HG03175 (cell line): ENCODE measurements around the gene ELAVL4.

Source experiments
- ATAC-seq: cut with Tn5 transposase; IDR thresholded peaks from one replicate; pipeline ENCODE4 v1.9.1; 2021; ENCODE audit warnings: mild to moderate bottlenecking, moderate library complexity; ENCODE audit not compliant: unreplicated experiment

The ELAVL4 gene

DNA sequence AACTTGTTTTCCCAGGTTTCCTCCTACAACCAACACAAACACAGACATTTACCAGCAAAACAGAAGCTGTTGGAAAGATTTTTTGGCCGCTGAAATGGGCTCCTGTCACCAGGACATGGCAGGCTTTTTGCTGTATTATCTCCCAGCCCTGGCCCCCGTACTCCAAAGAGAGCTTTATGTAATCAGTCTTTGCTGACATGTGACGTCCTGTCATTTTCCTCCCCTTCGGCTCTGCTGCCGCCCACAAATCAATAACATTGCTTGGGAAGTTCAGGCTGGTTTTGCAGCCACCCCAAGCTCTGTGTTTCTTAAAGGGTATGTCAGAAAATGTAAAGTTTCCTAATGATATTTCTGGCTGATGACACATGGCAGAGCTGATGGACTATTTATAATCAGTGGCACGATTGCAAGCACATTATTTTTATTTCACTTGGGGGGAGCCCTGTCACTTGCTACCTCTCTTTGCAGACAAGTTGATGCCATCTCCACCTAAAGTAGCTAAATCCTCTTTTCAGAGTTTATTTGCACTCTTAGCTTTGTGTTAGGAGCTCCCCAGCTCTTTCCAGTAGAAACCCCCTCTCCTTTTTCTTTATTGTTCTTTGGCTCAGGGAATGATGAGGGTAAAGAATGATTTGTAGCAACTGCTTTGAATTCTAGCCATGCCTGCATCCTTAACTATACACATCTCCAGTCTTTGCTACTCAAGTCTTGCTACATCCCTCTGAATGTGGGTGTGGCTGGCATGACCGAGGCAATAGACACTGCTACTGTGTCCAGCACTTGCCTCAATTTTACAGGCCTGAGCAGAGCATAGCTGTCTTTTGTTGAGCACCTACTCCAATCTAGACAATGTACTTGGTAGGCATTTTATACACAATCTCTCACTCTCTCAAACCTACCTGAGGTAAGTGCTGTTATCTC is 67.3 kb downstream of the ELAVL4 start:
- ATAC-seq = no peak

DNA sequence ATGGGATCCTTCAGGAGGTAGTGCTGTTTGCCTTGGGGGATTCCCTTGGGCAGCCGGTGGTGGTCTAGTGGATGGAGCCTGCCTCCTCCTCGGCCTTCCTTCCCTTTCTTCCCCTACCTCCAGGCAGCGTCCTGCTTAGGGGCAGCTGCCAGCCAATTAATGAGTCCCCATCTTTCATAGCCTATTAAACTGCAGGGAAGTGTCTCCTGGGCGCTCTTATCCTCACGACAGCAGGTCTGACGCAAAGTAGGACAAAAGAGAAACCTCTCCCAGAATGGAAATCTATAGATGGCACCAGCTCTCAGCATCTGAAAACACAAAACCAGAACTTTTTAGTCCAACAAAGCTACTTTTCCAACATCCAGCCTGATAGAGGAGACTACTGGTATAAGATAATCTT is 69.3 kb downstream of the ELAVL4 start:
- ATAC-seq = no peak

DNA sequence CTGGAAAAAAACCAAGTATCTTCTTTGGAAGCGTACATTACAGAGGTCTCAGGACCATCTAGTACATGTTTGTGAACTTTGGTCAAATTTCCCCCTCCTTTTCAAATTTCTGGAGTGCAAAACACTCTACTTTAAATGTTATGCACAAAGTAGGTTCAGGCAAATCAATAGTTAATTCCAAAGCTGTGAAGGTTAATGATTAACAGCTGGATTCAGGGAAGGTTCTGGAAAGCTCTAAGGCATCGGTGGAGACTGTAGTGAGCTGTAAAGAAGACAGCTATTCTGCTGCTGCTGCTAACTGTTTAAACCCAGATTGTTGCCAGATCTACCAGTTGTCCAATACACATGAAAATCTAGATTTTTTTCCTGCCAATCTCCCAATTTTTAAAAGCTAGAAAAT is 70.9 kb downstream of the ELAVL4 start:
- ATAC-seq = no peak

DNA sequence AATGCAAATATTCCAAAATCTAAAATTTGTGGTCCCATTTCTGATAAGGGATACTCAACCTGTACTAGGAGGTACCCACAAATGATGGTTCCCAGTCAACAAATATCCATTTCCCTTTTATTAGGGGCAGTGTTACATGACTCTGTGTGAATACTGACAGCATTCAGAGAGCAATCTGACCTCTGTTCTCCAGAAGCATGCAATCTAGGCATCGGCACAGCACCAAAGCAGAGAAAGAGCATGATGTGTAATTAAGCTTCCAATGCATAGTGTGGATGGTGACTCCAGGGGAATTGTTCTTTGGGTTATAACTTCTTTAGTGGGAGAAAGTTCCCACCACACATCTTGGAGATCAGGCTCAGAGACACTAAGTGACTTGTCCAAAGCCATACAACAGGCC is 71.6 kb downstream of the ELAVL4 start:
- ATAC-seq = no peak

DNA sequence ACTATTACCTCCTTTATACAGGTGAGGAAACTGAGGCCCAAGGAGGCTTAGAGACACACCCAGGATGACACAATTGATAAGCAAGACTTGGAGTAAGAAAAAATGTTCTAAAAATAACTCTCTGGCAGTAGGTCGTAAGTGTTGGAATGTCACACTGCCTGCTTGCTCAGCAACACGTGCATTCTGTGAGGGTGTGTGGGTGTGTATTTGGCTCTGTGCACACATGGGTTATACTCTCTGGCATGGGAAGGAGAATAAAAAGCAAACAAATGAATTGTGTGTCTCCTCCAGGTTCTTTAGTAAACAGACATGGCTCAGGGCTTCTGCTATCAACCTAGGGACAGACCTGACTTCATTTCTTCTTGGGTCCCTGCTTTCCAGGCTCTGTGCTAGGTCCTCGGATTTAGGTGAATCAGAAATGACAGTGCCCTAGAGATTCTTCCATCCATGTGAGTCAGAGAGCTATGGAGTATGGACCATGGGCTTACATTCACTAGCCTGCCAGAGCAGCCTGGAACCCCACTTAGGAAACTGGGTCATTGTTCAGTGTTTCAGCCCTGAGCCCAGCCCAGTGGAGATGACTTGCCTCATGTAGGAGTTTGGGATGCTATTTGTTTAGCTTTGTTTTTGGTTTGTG is 72.4 kb downstream of the ELAVL4 start:
- ATAC-seq = no peak

DNA sequence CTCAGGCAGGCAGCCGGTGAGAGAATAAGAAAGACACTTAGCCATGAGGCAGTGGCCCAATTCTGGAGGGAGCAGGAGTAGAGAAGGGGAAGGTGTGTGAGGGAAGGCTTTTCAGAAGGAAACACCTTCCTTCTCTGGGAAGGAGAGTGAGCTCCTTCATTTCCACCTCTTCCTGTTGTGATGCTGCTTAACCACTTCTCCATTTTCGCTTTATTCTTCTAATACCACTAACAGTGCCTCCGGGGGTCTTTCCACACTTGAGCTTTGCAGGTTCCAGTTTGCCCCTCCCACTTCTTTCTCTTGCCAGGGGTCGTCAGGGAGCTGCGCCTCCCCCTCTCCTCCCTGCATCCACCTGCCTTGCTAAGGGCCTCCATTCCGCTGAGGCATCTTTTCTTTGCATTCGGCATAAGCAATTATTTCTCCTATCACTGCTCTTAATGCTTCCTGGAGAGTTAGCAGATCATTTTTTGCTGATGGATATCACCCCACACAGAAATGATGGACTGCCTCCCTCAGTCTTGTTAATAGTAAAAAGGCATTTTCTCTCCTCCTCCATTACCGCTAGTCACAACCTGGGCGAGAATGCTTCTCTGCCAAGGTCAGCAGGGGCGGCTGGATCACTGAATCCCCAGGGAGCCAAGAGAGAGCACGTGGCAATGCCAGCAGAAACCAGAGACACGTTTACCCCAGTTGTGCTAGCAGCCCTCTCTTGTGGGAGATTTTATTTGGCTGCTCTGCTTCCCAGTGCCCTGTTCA is 74.8 kb downstream of the ELAVL4 start:
- no peak for ATAC-seq

DNA sequence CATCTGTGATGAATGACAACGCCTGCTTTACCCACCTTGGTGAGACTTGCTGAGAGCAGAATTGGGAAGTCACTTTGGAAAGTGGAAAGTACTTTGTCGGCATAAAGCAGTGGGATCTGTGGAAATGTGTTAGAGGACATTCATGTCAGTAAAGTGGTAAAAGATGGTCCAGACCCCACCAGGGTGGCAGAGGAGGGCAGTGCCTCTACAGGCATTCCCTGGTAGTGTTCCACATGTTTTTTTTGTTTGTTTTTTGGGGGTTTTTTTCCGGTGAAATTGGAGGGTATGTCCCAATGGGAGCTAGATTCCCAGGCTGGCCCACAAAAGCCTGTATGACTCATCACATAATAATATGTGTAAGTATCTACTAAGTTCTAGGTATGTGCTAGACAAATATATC is 80.6 kb downstream of the ELAVL4 start:
- ATAC-seq = no peak

DNA sequence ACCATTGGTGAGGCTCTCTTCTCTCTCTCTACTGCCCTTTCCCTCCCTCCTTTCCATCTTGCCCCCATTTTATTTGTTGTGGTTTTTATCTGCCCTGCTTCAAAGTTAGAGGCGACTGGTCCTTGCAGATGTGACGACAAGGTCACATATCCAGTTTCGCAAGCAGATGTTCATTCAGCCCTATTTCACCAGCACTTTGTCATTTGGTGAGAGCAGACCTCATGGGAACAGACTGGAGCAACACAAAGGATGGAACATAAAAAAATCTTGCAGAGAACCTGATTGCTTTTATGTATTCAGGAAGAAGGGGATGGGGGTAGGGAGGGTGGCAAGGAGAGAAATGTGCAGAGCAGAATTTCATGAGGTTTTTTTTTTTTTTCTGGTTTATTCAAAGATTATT is 84.3 kb downstream of the ELAVL4 start:
- no peak for ATAC-seq

DNA sequence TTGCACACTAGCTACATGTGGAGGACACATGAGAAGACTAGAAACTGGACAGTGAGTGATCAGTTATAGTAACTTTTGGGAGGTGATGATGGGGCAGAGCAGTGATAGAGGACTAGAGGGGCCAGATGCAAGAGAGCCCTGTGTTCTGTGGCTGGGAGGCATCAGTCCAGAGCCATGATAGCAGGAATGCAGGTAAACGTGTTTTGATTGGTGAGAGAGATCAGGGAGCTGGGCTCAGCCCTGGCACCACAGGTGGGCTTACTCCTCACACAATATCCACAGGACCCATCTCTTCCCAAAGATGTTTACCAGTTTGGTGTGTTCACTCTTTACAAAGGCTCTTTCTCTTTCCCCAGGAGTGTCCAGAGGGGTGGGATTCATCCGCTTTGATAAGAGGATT is 86.5 kb downstream of the ELAVL4 start:
- ATAC-seq = no peak

DNA sequence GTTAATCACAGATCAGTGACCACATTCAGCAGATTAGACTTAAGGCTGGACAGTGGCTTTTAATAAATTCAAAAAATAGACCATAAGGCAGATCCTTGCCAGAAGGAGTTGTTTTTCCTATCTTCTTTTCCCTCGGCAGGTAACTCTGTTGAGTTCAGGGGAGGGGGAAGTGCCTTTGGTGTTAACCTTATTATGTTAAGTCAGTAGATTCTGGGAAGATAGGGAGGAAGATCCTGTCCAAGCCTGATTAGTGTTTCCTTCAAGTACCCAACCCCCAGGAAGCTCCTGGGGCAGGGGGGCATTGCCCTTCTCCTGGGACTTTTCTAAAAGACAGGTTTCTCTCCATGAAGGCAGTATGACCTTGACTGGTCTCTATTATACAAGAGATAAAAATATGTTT is 87.4 kb downstream of the ELAVL4 start:
- ATAC-seq = no peak

DNA sequence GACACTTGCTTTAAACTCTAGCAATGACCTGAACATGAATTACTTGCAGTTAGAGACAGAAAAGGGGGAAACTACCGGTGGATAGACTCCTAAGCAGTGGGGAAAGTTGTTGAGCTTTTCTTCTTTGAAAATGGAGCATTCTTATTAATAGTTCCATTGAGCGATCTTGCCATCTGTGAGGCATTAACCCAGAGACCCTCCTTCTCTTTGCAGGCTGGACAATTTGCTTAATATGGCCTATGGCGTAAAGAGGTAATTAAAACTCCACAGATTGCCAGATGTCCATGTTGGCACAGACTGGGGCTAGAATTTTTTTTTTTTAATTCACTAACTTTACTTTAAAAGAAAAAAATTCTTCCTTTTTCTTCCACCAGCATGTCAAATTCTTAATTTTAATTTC is 88.5 kb downstream of the ELAVL4 start:
- no peak for ATAC-seq

DNA sequence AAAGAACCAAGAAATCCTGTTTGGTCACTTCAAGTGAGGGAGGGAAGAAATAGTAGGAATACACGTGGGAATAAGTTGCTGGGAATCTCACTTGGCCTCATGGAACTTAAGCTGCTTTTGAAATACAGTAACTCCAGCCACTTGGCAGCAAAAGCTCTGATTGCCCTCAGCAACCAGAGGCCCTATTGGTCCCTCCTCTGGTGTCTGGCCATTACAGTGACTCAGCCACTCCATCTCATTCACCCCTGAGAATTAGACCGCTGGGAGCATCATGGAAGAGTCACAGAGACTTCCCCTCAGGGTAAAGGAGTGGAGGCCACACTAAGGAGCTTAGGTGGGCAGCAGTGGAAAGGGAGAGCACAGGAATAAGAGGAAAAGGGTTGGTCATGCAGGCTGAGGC is 99.6 kb downstream of the ELAVL4 start:
- ATAC-seq = no peak

DNA sequence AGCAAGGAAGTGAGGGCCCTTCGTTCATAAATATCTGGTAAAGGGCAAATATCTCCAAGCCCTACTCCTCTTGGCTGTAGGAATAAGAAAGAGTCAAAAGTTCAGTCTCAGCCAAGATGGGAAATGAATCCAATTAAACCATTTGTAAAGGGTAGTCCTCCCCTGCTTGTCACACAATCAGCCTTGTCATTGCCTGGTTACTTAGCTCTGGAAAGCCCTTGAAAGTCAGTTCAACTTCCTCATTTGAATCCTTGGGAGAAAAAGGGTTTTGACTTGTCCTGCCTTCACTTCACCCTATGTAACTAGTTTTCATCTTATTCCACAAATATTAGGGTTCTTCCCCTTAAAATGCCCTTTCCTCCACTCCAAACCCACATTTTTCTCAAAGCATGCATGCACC is 100.0 kb downstream of the ELAVL4 start:
- ATAC-seq = no peak

DNA sequence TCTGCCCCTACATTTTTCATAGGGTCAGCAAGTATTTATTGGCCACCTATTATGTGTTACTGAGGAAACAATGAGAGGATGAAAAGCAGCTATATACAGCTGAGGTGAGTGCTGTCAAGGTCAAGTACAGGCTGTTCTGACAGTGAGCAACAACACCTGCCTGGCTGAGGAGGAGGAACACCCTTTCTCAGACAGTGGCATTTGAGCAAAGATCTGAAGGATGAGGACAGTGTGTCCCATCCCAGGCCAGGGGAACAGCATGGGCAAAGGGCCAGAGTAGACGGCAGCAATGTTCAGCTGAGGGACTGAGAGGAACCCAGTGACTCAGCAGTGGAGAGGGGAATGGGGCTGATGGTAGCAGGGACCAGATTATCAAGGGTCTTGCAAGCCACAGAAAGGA is 101.0 kb downstream of the ELAVL4 start:
- no peak for ATAC-seq

DNA sequence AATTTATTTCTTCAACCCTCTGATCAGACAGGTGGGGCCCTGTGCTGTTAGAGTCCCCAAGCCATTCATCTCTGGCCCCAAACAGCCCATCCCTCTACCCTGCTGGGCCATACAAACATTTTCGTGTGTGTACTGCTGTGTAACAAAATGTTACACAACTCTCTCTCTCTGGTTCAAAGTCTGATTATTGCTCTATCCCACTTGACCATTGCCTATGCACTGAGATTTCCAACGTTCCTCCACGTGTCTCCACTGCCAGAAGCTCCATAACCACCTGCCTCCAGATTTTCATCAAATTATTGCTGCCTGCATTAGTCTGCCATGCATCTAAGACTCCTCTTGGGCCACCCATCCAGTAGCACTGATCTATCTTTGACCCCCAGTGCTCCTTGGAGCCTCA is 104.8 kb downstream of the ELAVL4 start:
- no peak for ATAC-seq

DNA sequence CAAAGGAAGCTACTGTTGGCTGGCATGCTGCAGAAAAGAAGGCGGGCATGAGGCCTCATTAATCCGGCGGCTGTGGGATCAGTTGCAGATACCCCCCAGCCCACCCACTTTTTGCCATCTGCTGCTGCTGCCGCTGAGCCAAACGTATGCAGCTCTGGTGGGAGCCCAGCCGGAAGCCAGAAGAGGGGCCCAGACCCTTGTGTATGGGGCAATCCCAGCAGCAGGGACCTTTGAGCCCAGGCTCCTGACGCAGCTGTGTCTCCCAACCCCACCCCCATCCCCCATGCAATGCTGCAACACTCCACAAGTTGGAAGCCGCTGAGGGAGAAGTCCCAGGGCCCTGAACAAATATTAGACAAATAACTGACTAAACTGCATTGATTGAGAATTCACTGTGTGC is 106.0 kb downstream of the ELAVL4 start:
- no peak for ATAC-seq

DNA sequence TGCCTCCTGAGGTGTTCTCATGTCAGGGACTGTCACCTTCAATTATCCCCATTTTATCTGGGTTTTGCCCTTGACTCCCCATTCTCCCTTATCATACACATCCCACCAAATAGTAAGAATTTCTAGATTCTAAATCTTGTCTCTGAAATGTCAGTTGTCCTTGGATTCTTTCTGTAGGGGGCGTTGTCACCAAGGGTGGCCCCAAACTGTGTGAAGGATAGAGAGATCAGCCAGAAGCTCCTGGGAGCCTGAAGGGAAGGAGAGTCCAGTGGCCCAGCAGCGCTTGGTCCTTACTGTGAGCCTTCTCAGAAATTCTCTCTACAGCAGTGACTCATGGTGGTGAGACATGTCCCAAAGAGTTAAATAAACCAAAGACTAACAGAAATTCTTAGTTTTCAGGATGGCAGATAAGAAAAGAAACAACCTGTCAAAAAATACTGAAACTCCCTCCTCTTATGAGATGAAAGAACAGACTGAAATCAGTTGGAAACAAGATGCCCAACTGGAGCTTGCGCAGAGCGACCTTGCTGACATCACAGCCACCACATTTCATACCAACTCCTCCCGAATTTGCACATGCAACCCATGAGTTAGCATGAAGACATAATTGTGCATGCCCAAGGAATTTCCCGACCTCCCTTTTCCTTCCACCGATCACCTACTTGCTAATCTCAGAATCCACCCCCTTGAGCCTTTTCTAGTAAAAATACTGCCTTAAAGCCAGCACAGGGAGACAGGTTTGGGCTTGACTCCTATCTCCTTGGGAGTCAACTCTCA is 109.8 kb downstream of the ELAVL4 start:
- ATAC-seq = no peak

DNA sequence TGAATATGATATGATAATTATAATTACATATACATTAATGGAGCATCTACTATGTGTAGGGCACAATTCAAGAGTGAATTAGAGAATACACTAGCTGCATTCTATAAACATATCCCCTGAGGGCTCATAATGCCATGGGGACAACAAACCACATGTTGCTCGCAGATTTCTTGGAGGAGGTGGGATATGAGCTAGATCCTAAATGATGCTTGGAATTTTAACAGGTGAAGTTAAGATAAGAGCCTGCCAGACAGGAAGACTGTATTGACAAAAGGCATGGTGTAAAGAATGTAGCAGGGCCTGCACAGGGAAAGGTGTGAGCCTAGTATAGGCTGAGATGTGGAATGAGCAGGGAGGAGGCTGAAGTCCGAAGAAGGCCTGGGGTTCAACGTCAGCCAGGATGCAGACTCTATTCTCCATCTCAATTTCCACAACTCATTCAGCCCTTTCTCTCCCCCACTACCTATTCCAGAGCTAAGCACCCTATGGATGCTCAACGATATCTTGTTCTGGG is 120.2 kb downstream of the ELAVL4 start:
- ATAC-seq = no peak

DNA sequence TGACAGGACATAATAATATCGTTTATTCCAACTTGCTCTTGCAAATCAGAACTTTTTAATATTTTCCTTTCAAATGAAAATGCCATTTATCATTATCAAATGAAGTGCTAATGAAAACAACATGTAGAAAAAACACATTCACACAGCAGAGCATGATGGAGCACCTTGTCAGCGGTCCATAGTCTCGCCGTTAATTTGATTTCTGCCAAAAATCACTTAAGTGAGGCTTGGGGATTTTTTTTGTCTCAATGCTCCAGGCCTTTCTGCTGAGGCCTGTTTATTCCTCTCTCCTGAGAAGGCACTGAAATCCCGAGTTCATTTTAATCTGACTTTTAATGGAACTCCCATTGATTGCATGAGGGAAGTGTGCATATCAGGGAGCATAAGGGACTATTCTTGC is 122.5 kb downstream of the ELAVL4 start:
- ATAC-seq = no peak

DNA sequence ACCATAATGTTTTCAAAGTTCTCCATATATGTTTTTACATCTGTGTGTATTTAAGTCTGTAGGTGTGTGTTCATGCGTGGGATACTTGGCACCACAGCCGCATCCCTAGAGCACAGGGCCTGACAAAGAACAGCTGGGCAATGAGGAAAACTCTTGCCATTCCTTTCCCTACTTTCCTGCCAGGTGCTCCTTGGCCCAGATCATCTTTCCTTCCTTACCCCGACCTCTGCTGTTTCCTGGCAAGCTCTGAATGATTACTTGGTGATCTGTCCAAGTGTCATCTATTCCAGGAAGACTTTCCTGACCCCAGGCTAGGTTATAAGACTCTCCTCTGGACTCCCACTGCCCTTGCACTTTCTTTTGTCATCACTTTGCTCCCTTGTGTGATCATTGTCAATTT is 123.6 kb downstream of the ELAVL4 start:
- no peak for ATAC-seq

DNA sequence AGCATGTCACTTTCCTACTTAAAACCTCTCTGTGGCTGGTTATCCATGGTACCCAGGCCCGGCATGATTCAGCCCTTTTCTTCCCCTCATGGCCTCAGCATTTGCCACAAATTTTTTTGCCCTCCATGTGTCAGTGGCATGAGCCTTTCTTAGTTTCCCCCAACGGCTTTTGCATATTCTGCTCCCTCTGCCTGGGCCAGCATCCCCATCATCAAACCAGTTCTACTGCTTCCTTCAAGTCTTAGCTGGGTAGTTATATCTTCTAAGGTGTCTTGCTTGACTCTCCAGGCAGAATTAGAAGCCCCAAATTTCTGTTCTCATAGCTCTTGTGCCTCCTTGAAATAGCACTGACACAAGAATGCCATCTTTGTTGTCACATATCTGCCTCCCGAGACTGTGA is 127.9 kb downstream of the ELAVL4 start:
- no peak for ATAC-seq
